ENCODE measurements around the gene SKA2.

DNA sequence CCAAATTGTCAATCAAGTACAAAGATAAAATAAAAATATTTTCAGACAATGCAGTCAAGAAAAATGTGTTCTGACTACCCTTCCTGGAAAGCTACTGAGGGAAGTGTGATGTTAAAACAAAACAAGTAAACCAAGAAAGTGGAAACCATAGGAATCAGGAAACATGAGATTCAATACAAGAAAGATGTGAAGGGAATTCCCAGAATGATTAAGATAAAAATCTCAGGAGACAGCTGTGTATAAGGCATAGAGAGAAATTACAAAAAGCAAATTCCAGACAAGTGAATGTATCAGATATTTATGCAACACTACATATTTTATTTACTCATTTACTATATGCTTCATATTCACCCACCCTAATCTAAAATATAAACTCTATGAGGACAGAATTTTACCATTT is 80.5 kb downstream of the SKA2 start:
- no peak for TF ChIP-seq POLR2A (IDR thresholded peaks at IDR 0.05; ENCODE audit: low read length)
- no peak for TF ChIP-seq GATA1 (IDR thresholded peaks at IDR 0.05; ENCODE audit: low read depth, low read length)
